ENCODE data around the gene RREB1.

RREB1 gene

DNA sequence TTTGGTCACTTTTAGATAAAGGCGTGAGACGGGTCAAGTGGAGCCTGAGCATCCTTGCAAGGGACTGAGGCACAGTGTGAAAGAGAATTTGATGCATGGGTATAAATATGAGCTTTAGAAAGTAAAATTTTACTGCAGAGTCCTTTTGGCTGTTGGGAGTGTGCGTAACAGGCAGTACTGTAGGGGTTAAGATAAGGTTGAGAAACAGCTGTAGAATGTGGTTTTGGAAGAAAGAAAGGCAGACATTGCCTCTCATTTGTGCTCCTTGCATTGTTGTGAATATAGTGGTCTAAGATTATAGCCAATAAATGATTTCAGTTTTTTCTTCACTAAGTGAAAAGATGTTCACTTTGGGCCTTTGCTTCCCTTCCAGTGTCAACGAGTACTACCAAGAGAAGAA lies 73.0 kb downstream of the RREB1 start:
- Histone ChIP-seq H3K36me3 (ENCODE audit: low read length) (no peaks in the 10 kb centered on the region), H3K27ac (ENCODE audit: low read depth, low read length) (no peak overlapping the region), H3K4me2 (ENCODE audit: low read depth, low read length, poor library complexity, severe bottlenecking) (no peak overlapping the region), H4K20me1 (ENCODE audit: low read depth, low read length) (no peaks in the 10 kb centered on the region), H3F3A (ENCODE audit: insufficient read depth) (no peaks in the 10 kb centered on the region), H3K9ac (ENCODE audit: low read length) (no peak overlapping the region), H3K9me2 (replicated peaks; ENCODE audit: insufficient read depth, low read length) (no peaks in the 10 kb centered on the region), H3K9me3 (ENCODE audit: insufficient read depth, low read length) (no peaks in the 10 kb centered on the region), H3K79me2 (ENCODE audit: insufficient read depth, low read length) (no peaks in the 10 kb centered on the region), H3K27me3 (ENCODE audit: low read length) (no peaks in the 10 kb centered on the region), H2AFZ (ENCODE audit: low read depth, low read length, severe bottlenecking) (no peak overlapping the region), H3K4me3 (ENCODE audit: insufficient read depth, low read length, poor library complexity, severe bottlenecking) (no peak overlapping the region)
- TF ChIP-seq, protein P1, sequence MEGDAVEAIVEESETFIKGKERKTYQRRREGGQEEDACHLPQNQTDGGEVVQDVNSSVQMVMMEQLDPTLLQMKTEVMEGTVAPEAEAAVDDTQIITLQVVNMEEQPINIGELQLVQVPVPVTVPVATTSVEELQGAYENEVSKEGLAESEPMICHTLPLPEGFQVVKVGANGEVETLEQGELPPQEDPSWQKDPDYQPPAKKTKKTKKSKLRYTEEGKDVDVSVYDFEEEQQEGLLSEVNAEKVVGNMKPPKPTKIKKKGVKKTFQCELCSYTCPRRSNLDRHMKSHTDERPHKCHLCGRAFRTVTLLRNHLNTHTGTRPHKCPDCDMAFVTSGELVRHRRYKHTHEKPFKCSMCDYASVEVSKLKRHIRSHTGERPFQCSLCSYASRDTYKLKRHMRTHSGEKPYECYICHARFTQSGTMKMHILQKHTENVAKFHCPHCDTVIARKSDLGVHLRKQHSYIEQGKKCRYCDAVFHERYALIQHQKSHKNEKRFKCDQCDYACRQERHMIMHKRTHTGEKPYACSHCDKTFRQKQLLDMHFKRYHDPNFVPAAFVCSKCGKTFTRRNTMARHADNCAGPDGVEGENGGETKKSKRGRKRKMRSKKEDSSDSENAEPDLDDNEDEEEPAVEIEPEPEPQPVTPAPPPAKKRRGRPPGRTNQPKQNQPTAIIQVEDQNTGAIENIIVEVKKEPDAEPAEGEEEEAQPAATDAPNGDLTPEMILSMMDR (IDR thresholded peaks at IDR 0.05; ENCODE audit: insufficient read depth, low read length, poor library complexity, severe bottlenecking): no peak
- no peak for TF ChIP-seq EZH2phosphoT487 (conservative IDR thresholded peaks at IDR 0.05; ENCODE audit: low read length)

DNA sequence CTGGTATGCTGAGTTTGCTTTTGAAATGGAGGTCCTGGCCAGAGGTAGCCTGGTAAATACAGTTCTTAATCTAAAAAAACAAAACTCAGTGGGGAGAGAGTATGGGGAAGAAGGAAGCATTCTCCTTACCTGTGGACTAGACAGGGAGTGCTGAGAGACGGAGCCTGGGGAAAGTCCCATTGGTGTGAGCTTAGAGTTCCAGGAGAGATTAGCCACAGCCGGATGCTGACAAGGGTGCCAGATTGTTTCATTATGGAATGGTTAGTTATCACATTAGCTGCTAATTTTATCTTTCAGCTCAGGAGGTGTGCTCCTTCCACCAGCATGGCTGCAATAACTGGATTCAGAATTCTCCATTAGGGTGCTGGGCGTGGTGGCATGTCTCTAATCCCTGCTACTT lies 75.9 kb downstream of the RREB1 start:
- Histone ChIP-seq H3F3A (ENCODE audit: insufficient read depth) (no peaks in the 10 kb centered on the region), H3K4me3 (ENCODE audit: insufficient read depth, low read length, poor library complexity, severe bottlenecking) (no peak overlapping the region), H3K79me2 (ENCODE audit: insufficient read depth, low read length) (no peaks in the 10 kb centered on the region), H3K4me2 (ENCODE audit: low read depth, low read length, poor library complexity, severe bottlenecking) (no peak overlapping the region), H4K20me1 (ENCODE audit: low read depth, low read length) (no peaks in the 10 kb centered on the region), H3K9me3 (ENCODE audit: insufficient read depth, low read length) (no peaks in the 10 kb centered on the region), H3K36me3 (ENCODE audit: low read length) (no peaks in the 10 kb centered on the region), H3K27ac (ENCODE audit: low read depth, low read length) (no peak overlapping the region), H3K9me2 (replicated peaks; ENCODE audit: insufficient read depth, low read length) (no peaks in the 10 kb centered on the region), H3K9ac (ENCODE audit: low read length) (no peak overlapping the region), H2AFZ (ENCODE audit: low read depth, low read length, severe bottlenecking) (no peak overlapping the region), H3K27me3 (ENCODE audit: low read length) (no peaks in the 10 kb centered on the region)
- TF ChIP-seq EZH2phosphoT487 (conservative IDR thresholded peaks at IDR 0.05; ENCODE audit: low read length): no peak
- TF ChIP-seq, protein P1 (IDR thresholded peaks at IDR 0.05; ENCODE audit: insufficient read depth, low read length, poor library complexity, severe bottlenecking): no peak

DNA sequence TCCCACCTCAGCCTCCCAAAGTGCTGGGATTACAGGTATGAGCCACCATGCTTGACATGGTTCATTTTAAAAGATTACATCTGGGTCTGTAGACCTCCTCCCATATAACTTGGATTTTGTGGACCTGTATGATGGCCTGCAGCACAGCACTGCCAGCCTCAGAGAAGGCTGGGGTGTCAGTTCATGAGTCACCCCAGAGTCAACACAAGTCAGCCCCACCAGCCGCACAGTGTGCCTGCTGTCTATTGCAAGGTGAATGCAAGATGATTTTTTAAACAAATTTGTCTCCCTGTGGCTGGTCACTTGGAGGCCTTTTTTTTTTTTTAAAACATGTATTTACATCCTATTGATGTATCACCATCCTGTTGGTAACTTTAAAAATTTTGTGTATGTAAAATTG lies 76.7 kb downstream of the RREB1 start:
- H3K9me3 ChIP-seq (ENCODE audit: insufficient read depth, low read length): no peaks in the 10 kb centered on the region
- H3K9me2 ChIP-seq (replicated peaks; ENCODE audit: insufficient read depth, low read length): no peaks in the 10 kb centered on the region
- H3K4me3 ChIP-seq (ENCODE audit: insufficient read depth, low read length, poor library complexity, severe bottlenecking): no peak overlapping the region
- H3K9ac ChIP-seq (ENCODE audit: low read length): no peak overlapping the region
- no peaks in the 10 kb centered on the region for H3F3A ChIP-seq (ENCODE audit: insufficient read depth)
- H3K79me2 ChIP-seq (ENCODE audit: insufficient read depth, low read length): no peaks in the 10 kb centered on the region
- no peak overlapping the region for H3K27ac ChIP-seq (ENCODE audit: low read depth, low read length)
- no peaks in the 10 kb centered on the region for H4K20me1 ChIP-seq (ENCODE audit: low read depth, low read length)
- TF ChIP-seq, protein P1 (IDR thresholded peaks at IDR 0.05; ENCODE audit: insufficient read depth, low read length, poor library complexity, severe bottlenecking): no peak
- TF ChIP-seq EZH2phosphoT487 (conservative IDR thresholded peaks at IDR 0.05; ENCODE audit: low read length): no peak
- no peak overlapping the region for H2AFZ ChIP-seq (ENCODE audit: low read depth, low read length, severe bottlenecking)
- no peaks in the 10 kb centered on the region for H3K27me3 ChIP-seq (ENCODE audit: low read length)
- no peaks in the 10 kb centered on the region for H3K36me3 ChIP-seq (ENCODE audit: low read length)
- H3K4me2 ChIP-seq (ENCODE audit: low read depth, low read length, poor library complexity, severe bottlenecking): no peak overlapping the region
